GM21576 (cell line): ENCODE data around the gene GABBR1.

ENCODE experiments used
- ATAC-seq: cut with Tn5 transposase; IDR thresholded peaks from one replicate; pipeline ENCODE4 v1.9.1; 2021; ENCODE audit warnings: mild to moderate bottlenecking, moderate library complexity; ENCODE audit not compliant: unreplicated experiment

The GABBR1 gene

GRCh38 chr6:29577544-29577943 lies 55.4 kb downstream of the GABBR1 start:
- no peak for ATAC-seq

- ATAC-seq, result no peak
These were observed 56.9 kb downstream of the GABBR1 start for GRCh38 chr6:29576056-29576455.

- ATAC-seq, result no peak
These were observed 65.0 kb downstream of the GABBR1 start for GRCh38 chr6:29567991-29568390.

- no peak for ATAC-seq
These were observed 65.4 kb downstream of the GABBR1 start for GRCh38 chr6:29567541-29567940.

GRCh38 chr6:29566856-29567255 lies 66.1 kb downstream of the GABBR1 start:
- no peak for ATAC-seq

- no peak for ATAC-seq
These were observed 68.1 kb downstream of the GABBR1 start for GRCh38 chr6:29564875-29565274.

- ATAC-seq, result no peak
These were observed 69.5 kb downstream of the GABBR1 start for GRCh38 chr6:29563435-29563965.

- ATAC-seq, result no peak
These were observed 71.3 kb downstream of the GABBR1 start for GRCh38 chr6:29561606-29562181.

GRCh38 chr6:29561091-29561490 lies 71.9 kb downstream of the GABBR1 start:
- no peak for ATAC-seq

- no peak for ATAC-seq
These were observed 73.3 kb downstream of the GABBR1 start, which contains the start of gene UBD for GRCh38 chr6:29559524-29560287. Gene UBD, minus strand, starts transcription at chr6:29559732. Its CDS starts 31 bp downstream, at chr6:29559701.

GRCh38 chr6:29558439-29559079 lies 74.4 kb downstream of the GABBR1 start:
- ATAC-seq, result no peak

GRCh38 chr6:29557320-29557719 lies 75.7 kb downstream of the GABBR1 start:
- ATAC-seq, result no peak

GRCh38 chr6:29554764-29555163 lies 78.2 kb downstream of the GABBR1 start:
- ATAC-seq, result no peak

- ATAC-seq, result no peak
These were observed 79.5 kb downstream of the GABBR1 start for GRCh38 chr6:29553268-29554057.

- ATAC-seq, result peak; percentile 82
These were observed 80.4 kb downstream of the GABBR1 start for GRCh38 chr6:29552512-29553051.

GRCh38 chr6:29547573-29547972 lies 85.4 kb downstream of the GABBR1 start:
- ATAC-seq, result no peak

- ATAC-seq, result no peak
These were observed 95.1 kb downstream of the GABBR1 start for GRCh38 chr6:29537714-29538403.

GRCh38 chr6:29532320-29532951 lies 100.5 kb downstream of the GABBR1 start:
- ATAC-seq, result no peak

GRCh38 chr6:29531668-29532067 lies 101.3 kb downstream of the GABBR1 start:
- peak; percentile 54 for ATAC-seq
